ENCODE measurements around the gene SDF4. TPM values are rescaled to one million over a fixed set of nuclear protein-coding genes. Genes with fewer than 3 reads are reported as not detected.

The SDF4 gene
- total RNA-seq, 2 donors from 2014 or later = 177 to 185 TPM

- Histone ChIP-seq H3K4me3 (no peak overlapping the region), H3K36me3 (no peaks in the 10 kb centered on the region), H3K4me1 (replicated peaks) (peaks cover 16% of the 10 kb centered on the region), H3K27ac (no peak overlapping the region), H3K9me3 (no peaks in the 10 kb centered on the region), H3K27me3 (replicated peaks; ENCODE audit: insufficient read depth) (no peaks in the 10 kb centered on the region)
- TF ChIP-seq CTCF (IDR thresholded peaks at IDR 0.05) (no peak), POLR2AphosphoS5 (IDR thresholded peaks at IDR 0.05) (no peak), POLR2A (IDR thresholded peaks at IDR 0.05) (no peak)
- WGBS = 84% methylated on average over 9 of the region's 9 CpGs
- no peak for DNase-seq (ENCODE audit: low spot score)
- intact Hi-C loops (cut with DNase I) = no loop called here
These were observed 44.0 kb upstream of the SDF4 start for GRCh38 chr1:1275836-1276235.

GRCh38 chr1:1274931-1275431 lies 43.2 kb upstream of the SDF4 start:
- no peak for DNase-seq (ENCODE audit: low spot score)
- H3K4me3 ChIP-seq = no peak overlapping the region
- intact Hi-C loops (cut with DNase I) = no loop called here

GRCh38 chr1:1274299-1274930 lies 42.6 kb upstream of the SDF4 start:
- Histone ChIP-seq H3K4me1 (replicated peaks) (peaks cover 22% of the 10 kb centered on the region), H3K9me3 (no peaks in the 10 kb centered on the region), H3K36me3 (no peaks in the 10 kb centered on the region), H3K27ac (peak overlapping the region; percentile 71 to 75), H3K4me3 (peak overlapping the region; percentile 91 to 99), H3K27me3 (replicated peaks; ENCODE audit: insufficient read depth) (no peaks in the 10 kb centered on the region)
- intact Hi-C loops (cut with DNase I) = no loop called here
- TF ChIP-seq CTCF (IDR thresholded peaks at IDR 0.05) (no peak), POLR2AphosphoS5 (IDR thresholded peaks at IDR 0.05) (no peak), POLR2A (IDR thresholded peaks at IDR 0.05) (no peak)
- WGBS = 34% methylated on average over 21 of the region's 31 CpGs
- no peak for DNase-seq (ENCODE audit: low spot score)

More at GRCh38 chr1:1274931-1275431, 43.2 kb upstream of the SDF4 start:
- Histone ChIP-seq H3K4me1 (replicated peaks) (peaks cover 22% of the 10 kb centered on the region), H3K36me3 (no peaks in the 10 kb centered on the region), H3K27ac (no peak overlapping the region), H3K9me3 (no peaks in the 10 kb centered on the region), H3K27me3 (replicated peaks; ENCODE audit: insufficient read depth) (no peaks in the 10 kb centered on the region)
- TF ChIP-seq POLR2AphosphoS5 (IDR thresholded peaks at IDR 0.05) (no peak), POLR2A (IDR thresholded peaks at IDR 0.05) (no peak), CTCF (IDR thresholded peaks at IDR 0.05) (no peak)
- 91% methylated on average over 14 of the region's 15 CpGs for WGBS

- WGBS = under 1% methylated on average over 50 of the region's 105 CpGs
- TF ChIP-seq CTCF (IDR thresholded peaks at IDR 0.05) (peak in 1 of 4 experiments; percentile 3), POLR2A (IDR thresholded peaks at IDR 0.05) (peak; percentile 44), POLR2AphosphoS5 (IDR thresholded peaks at IDR 0.05) (peak; percentile 85)
- Histone ChIP-seq H3K4me1 (replicated peaks) (peaks cover 22% of the 10 kb centered on the region), H3K27me3 (replicated peaks; ENCODE audit: insufficient read depth) (no peaks in the 10 kb centered on the region), H3K36me3 (no peaks in the 10 kb centered on the region), H3K4me3 (peak within 1 kb of the TSS; percentile 91 to 99), H3K27ac (peak within 1 kb of the TSS; percentile 71 to 75), H3K9me3 (no peaks in the 10 kb centered on the region)
- intact Hi-C loops (cut with DNase I) = no loop called here
- peak; percentile 91 for DNase-seq (ENCODE audit: low spot score)
These were observed 41.9 kb upstream of the SDF4 start, which contains the start of gene UBE2J2 for GRCh38 chr1:1273512-1274298. TSS of gene UBE2J2 (minus strand) at chr1:1273854. CDS start at chr1:1267992, 5,862 bp downstream.
